HepG2 (cell line): Measurements from ENCODE around the gene PDE4D.

ENCODE experiments used
- ATF1 ChIP-seq: IDR thresholded peaks from 2 replicates; pipeline ENCODE4 v1.6.1; 2016; ENCODE audit warnings: mild to moderate bottlenecking, control low read depth
- BRD4 ChIP-seq: sonication (generic); formaldehyde crosslinking; IDR thresholded peaks from 2 replicates; pipeline ENCODE4 v1.4.0; 2020; ENCODE audit warnings: missing genetic modification reagents
- CTCF ChIP-seq: sonication (generic); formaldehyde crosslinking; IDR thresholded peaks from 2 replicates; pipeline ENCODE4 v1.5.0; 2020; ENCODE audit warnings: mild to moderate bottlenecking, missing genetic modification reagents, moderate library complexity
- POLR2A ChIP-seq, 2 experiments: IDR thresholded peaks; 2 replicates each; pipeline ENCODE4 v1.6.1; 2011; ENCODE audit warnings: low read depth in 2 of 2, low read length in 2 of 2, mild to moderate bottlenecking in 1 of 2, moderate library complexity in 1 of 2; ENCODE audit not compliant: insufficient read depth in 1 of 2
- REST ChIP-seq, 2 experiments: IDR thresholded peaks; 2 replicates each; pipeline ENCODE4 v1.6.1; 2011 to 2012; ENCODE audit warnings: low read length in 2 of 2, borderline replicate concordance in 1 of 2, low read depth in 1 of 2, mild to moderate bottlenecking in 1 of 2, moderate library complexity in 1 of 2
- SIN3B ChIP-seq: fragments of 150-350 bp; IDR thresholded peaks from 2 replicates; pipeline ENCODE4 v1.6.1; 2014; ENCODE audit warnings: low read length
- SRSF9 ChIP-seq: fragments of 200-400 bp; formaldehyde crosslinking; IDR thresholded peaks from 2 replicates; pipeline ENCODE4 v1.6.1; 2018; ENCODE audit warnings: borderline replicate concordance, mild to moderate bottlenecking, low read depth, low read length; ENCODE audit not compliant: insufficient read depth, poor library complexity, severe bottlenecking
- SUZ12 ChIP-seq: fragments of 150-350 bp; IDR thresholded peaks from 2 replicates; pipeline ENCODE4 v1.6.1; 2014; ENCODE audit warnings: low read depth, low read length
- TCF7L2 ChIP-seq: IDR thresholded peaks from 2 replicates; pipeline ENCODE4 v1.6.1; 2011; ENCODE audit warnings: mild to moderate bottlenecking, low read depth, low read length, moderate library complexity
- ZBTB4 ChIP-seq: sonication (generic); formaldehyde crosslinking; IDR thresholded peaks from 2 replicates; pipeline ENCODE4 v1.4.0; 2020; ENCODE audit warnings: missing genetic modification reagents, mild to moderate bottlenecking, borderline replicate concordance
- ZNF337 ChIP-seq: sonication (generic); formaldehyde crosslinking; IDR thresholded peaks from 2 replicates; pipeline ENCODE4 v1.5.1; 2020; ENCODE audit warnings: missing genetic modification reagents, low read depth, mild to moderate bottlenecking, borderline replicate concordance
- ZNF580 ChIP-seq: IDR thresholded peaks from 2 replicates; pipeline ENCODE4 v1.6.1; 2016; ENCODE audit warnings: low read depth, borderline replicate concordance
- ZNF672 ChIP-seq: sonication (generic); formaldehyde crosslinking; IDR thresholded peaks from 2 replicates; pipeline ENCODE4 v1.8.1; 2022; ENCODE audit warnings: missing genetic modification reagents

- TF ChIP-seq SUZ12 (no peak), REST (IDR thresholded peaks at IDR 0.05; ENCODE audit: borderline replicate concordance in 1 of 2, low read depth in 1 of 2, low read length in 2 of 2) (no peak), CTCF (no peak), ATF1 (CRISPR knock-in tag) (no peak), SRSF9 (no peak), SIN3B (no peak), BRD4 (CRISPR knock-in tag) (no peak), TCF7L2 (no peak), ZNF337 (CRISPR knock-in tag) (no peak), ZNF580 (CRISPR knock-in tag) (no peak), ZNF672 (CRISPR knock-in tag) (no peak), POLR2A (IDR thresholded peaks at IDR 0.05; ENCODE audit: insufficient read depth in 1 of 2, low read depth in 2 of 2, low read length in 2 of 2) (no peak), ZBTB4 (CRISPR knock-in tag) (no peak)
Measured at GRCh38 chr5:59342181-59342580, 551.3 kb downstream of the PDE4D start.
